UCSD-AML1 (cell line): Measurements from ENCODE around the gene CD276.
"Not testable (repeated sequence)": the region's sequence is repeated elsewhere in the genome, so short reads cannot be mapped to it uniquely, and the experiment has no call there.

ENCODE experiments used
- DNase-seq: peaks from one replicate; lab custom pipeline; 2025; ENCODE audit not compliant: unreplicated experiment; lab: John Stamatoyannopoulos, UW

CD276 gene

GRCh38 chr15:73683777-73684580, at the start of gene CD276:
Gene CD276, plus strand, starts transcription at chr15:73684383. Its CDS starts 15,257 bp downstream, at chr15:73699640.
- peak; percentile 92 for DNase-seq

GRCh38 chr15:73637527-73637926, 46.7 kb upstream of the CD276 start:
- DNase-seq, result no peak

GRCh38 chr15:73639464-73639863, 44.7 kb upstream of the CD276 start:
- DNase-seq, result not testable (repeated sequence)

DNA sequence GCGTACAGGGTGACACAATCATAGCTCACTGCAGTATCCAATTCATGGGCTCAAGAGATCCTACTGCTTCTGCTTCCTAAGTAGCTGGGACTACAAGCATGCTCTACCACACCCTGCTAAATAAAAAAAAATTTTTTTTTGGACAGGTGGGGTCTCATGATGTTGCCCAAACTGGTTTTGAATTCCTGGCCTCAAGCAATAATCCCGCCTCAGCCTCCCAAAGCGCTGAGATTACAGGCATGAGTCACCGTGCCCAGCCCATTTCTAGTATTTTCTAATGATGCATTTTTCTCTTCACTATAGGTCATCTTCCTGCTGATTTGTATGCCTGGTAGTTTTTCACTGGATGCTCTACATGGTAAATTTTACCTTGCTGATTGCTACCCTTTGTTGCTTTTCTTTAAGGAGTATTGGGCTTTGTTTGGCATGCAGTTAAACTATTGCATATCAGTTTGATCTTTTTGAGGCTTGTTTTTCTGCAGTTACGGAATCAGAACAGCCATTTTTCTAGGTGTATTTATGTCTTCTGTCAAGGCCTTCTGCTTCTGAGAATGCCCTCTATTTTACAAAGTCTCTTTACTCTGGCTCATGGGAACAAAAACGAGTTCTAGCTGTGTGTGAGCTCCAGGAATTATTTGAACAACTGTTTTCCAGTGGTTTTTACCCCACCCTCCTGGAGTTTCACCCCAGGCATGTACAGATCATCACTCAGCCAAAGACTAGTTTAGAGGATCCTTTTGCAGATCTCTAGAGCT, 36.7 kb upstream of the CD276 start:
- DNase-seq, result no peak

- no peak for DNase-seq
Measured at GRCh38 chr15:73648014-73648295, 36.2 kb upstream of the CD276 start.

DNA sequence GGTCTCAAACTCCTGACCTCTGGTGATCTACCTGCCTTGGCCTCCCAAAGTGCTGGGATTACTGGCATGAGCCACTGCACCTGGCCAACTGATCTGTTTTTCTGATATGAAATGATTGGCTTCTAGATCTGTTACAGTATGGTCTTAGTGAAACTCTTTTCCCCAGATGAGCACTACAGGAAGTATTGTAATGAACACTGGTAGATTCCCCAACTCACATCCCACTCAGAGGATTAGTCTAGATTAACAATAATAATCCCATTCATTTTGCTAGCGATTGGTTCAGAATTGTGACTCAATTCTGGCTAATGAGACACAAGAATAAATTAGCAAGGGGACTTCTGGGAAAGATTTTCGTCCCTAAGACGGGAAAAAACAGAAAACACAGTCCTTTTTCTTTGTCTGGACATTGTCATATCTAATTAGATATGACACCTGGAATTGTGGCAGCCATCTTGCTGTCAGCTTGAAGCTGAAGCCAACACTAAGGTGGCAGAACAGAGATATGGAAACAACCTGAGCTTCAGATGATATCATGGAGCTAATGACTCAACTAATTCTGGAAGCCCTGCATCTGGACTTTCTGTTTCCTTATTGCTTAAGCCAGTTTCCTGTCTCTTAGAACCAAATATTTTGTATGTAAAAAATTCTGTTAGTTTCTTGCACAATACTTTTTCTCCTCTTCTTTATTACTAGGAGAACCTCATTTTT, 33.6 kb upstream of the CD276 start:
- no peak for DNase-seq

- no peak for DNase-seq
Measured at GRCh38 chr15:73654659-73655058, 29.5 kb upstream of the CD276 start.

GRCh38 chr15:73655724-73656123, 28.5 kb upstream of the CD276 start:
- DNase-seq, result no peak

- no peak for DNase-seq
Measured at GRCh38 chr15:73658645-73659044, 25.5 kb upstream of the CD276 start.

DNA sequence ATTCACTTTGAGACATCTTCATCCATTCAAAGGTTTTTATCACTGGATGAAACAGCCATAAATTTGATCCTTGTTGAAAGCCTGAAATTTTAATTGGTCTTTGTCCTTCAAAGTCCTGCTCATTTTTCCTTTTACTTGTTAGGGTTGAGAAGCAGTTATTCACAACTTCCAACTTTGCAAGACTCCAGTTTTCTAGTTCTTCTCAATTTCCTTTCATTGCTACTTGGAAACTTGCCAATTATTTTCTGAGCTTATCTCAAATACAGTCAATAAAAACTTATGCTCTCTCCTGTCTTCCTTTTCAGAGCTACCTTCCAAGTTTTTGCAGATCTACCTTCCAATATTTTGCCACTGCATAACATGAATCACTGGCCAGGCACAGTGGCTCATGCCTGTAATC, 23.7 kb upstream of the CD276 start:
- DNase-seq, result no peak

DNA sequence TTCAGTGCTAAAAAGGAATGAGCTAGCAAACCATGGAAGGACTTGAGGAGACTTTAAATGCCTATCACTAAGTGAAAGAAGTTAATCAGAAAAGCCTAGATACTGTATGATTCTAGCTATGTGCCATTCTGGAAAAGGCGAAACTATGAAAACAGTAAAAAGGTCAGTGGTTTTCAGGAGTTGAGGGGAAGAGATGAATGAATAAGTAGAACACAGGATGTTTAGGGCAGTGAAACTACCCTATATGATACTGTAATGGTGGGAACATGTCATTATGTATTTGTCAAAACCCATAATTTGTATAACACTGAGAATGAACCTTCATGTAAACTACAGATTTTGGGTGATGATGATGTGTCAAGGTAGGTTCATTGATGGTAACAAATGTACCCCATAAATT, 9.6 kb upstream of the CD276 start:
- DNase-seq, result no peak

DNA sequence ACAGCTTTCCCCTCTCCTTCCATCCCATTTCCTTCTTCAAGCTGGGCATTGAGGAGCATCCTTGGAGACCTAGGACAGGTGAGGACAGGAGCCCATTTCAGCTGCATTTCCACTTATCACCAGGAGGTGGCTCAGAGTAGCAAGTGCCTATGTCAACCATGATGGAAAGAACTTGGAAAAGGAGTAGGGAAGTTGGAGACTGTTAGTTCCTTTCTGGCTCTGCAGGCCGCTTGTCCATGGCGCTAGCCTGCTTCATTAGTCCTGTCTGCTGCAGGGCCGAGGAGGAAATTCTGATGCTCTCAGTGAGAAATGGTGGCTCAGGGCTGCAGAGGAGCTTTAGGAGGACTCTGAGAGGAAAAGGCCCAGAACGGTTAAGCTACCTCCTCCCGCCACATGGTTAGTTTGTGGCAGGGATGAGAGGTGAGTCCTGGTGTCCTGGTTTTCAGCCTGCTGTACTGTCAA, 7.0 kb upstream of the CD276 start:
- no peak for DNase-seq

- no peak for DNase-seq
Measured at GRCh38 chr15:73677733-73678132, 6.5 kb upstream of the CD276 start.

DNA sequence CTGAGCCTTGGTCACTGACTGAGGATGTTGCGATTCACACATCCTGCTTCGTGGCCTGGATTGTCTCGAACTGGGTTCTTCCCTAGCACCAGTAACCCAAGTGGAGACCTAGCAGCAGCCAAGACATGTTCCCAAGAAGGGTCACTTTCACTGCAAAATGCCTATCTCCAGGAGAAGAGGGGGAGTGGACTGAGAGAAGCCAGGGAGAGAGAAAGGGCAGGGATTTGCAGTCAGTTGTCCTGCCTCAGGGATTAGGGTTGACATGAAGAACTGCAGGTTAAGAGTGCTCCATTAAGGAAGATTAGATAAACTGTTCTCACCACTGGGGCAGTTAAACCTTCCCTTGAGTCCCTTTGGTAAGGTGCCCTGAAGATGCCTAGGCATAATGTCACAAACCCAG, 5.7 kb upstream of the CD276 start:
- no peak for DNase-seq

GRCh38 chr15:73679180-73679579, 5.0 kb upstream of the CD276 start:
- DNase-seq, result no peak

DNA sequence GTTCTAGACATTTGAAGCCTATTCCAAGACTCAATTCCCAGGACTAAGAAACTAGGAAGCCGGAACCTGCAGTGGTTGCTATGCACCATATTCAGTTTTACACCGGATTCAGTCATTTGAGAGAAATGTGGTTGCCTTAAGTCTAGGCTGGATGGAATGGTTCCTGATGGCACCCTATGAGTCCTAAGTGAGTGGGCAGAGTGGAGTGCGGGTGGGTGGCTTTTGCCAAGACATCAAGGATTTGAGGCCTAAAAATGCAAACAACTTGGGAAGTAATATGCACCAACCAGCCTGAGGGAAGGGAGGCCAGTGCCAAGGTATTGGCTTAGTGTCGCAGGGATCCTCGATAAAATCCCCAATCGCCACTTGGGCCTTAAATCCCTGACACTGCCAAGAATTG, 4.2 kb upstream of the CD276 start:
- DNase-seq, result no peak

- DNase-seq, result no peak
Measured at GRCh38 chr15:73680549-73680948, 3.6 kb upstream of the CD276 start.

DNA sequence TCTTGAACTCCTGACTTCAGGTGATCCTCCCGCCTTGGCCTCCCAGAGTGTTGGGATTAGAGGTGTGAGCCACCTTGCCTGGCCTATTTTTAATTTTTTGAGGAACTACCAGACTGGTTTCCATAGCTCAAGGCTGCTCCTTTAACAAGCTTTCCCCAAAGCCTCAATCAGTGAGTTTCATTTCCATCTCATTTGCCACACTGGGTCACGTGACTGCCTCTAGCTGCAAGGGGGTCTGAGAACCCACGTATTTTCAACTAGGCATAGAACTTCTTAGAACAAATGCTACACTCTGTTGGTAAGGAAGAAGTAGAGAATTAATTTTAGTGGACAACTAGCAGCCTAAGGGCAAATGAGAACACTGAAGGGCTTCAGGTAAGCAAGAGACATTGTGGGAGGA, 3.1 kb upstream of the CD276 start:
- DNase-seq, result no peak

DNA sequence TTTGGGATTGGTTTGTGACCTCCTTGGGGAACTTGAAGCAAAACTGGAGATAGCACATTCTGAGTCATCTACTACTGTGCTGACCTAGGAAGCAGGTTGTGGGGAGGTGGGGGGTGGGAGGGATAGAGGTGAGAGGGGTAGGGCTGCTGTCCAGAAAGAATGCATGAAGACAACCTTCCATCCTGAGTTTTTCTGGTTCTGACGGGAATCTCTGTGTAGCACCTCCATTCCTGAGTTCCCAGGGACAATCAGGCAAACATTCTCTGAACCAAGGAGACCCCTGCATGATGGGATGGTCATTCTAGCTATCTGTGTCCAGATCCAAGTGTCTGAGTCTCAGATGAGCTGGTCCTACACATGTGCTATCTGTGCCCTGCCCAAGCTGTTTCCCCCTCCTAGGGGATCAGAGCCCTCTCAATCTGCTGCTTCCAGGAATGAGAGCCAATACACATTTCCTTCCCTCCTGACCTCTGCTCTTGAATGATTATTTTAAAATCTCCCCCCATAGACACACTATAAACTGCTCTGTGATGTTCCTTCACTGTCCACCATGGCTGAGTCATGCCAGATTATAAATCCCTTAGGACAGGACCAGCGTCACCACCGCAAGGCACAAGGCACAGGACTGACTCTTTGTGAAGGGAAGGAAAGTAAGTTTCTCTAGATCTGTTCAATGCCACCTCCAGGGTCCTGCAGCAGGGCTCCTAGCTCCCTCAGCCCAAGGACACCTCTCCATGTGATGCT, 2.2 kb upstream of the CD276 start:
- DNase-seq, result no peak

- no peak for DNase-seq
Measured at GRCh38 chr15:73682600-73683090, 1.5 kb upstream of the CD276 start.

DNA sequence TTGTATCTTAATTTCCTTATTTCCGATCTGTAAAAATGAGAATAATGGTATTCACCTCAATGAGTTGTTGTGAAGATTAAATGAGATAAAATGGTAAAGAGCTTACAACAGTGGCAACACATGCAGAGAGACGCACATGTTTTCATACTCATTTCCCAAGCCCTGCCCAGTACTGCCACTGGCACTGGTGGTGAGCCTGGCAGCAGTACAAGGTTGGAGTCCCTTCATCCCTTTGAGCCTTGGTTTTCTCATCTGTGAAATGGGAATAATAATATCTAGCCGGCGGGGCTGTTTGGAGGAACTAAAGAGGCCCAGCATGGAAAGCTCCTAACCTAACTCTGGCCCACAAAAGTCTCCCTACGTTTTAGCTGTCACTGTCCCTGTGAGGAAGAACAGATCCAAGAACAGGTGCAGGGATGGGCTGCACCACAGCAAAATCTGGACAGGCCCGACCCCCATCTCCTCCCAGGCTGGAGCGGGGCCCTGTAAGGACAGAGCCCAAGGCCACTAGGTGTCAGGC, 866 bp upstream of the CD276 start:
- DNase-seq, result no peak
